SK-N-SH treated with all-trans-retinoic acid at 6 μM for 48 hours (cell line): Measurements from ENCODE around the gene EBP.
"Not testable (repeated sequence)": the region's sequence is repeated elsewhere in the genome, so short reads cannot be mapped to it uniquely, and the experiment has no call there.

Source experiments
- ATAC-seq: fragments of 200-7000 bp; cut with Tn5 transposase; 3 replicates; pipeline ENCODE4 v1.9.1; 2020; ENCODE audit warnings: mild to moderate bottlenecking, moderate library complexity
- ARNTL ChIP-seq: fragments of 450-650 bp; formaldehyde crosslinking; IDR thresholded peaks from 2 replicates; pipeline ENCODE4 v1.5.0; 2020; ENCODE audit warnings: low read depth, mild to moderate bottlenecking, moderate library complexity, borderline replicate concordance
- BACH2 ChIP-seq: fragments of 250-450 bp; sonication (Bioruptor Pico); IDR thresholded peaks from 2 replicates; pipeline ENCODE4 v1.9.0; 2021; ENCODE audit warnings: mild to moderate bottlenecking, borderline replicate concordance
- CSDC2 ChIP-seq: fragments of 250-450 bp; sonication (Bioruptor Pico); IDR thresholded peaks from 2 replicates; pipeline ENCODE4 v1.5.0; 2020; ENCODE audit warnings: mild to moderate bottlenecking, moderate library complexity
- ESRRG ChIP-seq: fragments of 250-450 bp; sonication (Bioruptor Pico); IDR thresholded peaks from 2 replicates; pipeline ENCODE4 v1.6.1; 2021; ENCODE audit warnings: mild to moderate bottlenecking
- GLIS3 ChIP-seq: fragments of 250-450 bp; sonication (Bioruptor Pico); IDR thresholded peaks from 2 replicates; pipeline ENCODE4 v1.5.0; 2020; ENCODE audit warnings: mild to moderate bottlenecking, moderate library complexity
- ISL1 ChIP-seq: fragments of 250-450 bp; sonication (Bioruptor Pico); IDR thresholded peaks from 2 replicates; pipeline ENCODE4 v2.1.2; 2022; ENCODE audit warnings: mild to moderate bottlenecking, moderate library complexity
- OSR1 ChIP-seq: fragments of 250-450 bp; sonication (Bioruptor Pico); IDR thresholded peaks from 2 replicates; pipeline ENCODE4 v1.8.0; 2022; ENCODE audit warnings: moderate library complexity, mild to moderate bottlenecking, inconsistent platforms
- PPARA ChIP-seq: fragments of 250-450 bp; sonication (Bioruptor Pico); IDR thresholded peaks from 2 replicates; pipeline ENCODE4 v1.5.0; 2020; ENCODE audit warnings: mild to moderate bottlenecking, borderline replicate concordance
- RARB ChIP-seq: fragments of 250-450 bp; sonication (Bioruptor Pico); IDR thresholded peaks from 2 replicates; pipeline ENCODE4 v1.8.0; 2021; ENCODE audit warnings: mild to moderate bottlenecking, moderate library complexity
- SNAI2 ChIP-seq: fragments of 250-450 bp; sonication (Bioruptor Pico); IDR thresholded peaks from 2 replicates; pipeline ENCODE4 v1.5.0; 2020; ENCODE audit warnings: mild to moderate bottlenecking, moderate library complexity
- TCF4 ChIP-seq: fragments of 250-450 bp; sonication (Bioruptor Pico); IDR thresholded peaks from 2 replicates; pipeline ENCODE4 v1.8.0; 2021; ENCODE audit warnings: mild to moderate bottlenecking, moderate library complexity, borderline replicate concordance
- TOX ChIP-seq: fragments of 250-450 bp; sonication (Bioruptor Pico); IDR thresholded peaks from 2 replicates; pipeline ENCODE4 v1.8.0; 2021; ENCODE audit warnings: mild to moderate bottlenecking, moderate library complexity, borderline replicate concordance
- ZC3H10 ChIP-seq: fragments of 250-450 bp; sonication (Bioruptor Pico); IDR thresholded peaks from 2 replicates; pipeline ENCODE4 v1.5.1; 2021; ENCODE audit warnings: mild to moderate bottlenecking, moderate library complexity
- ZFP3 ChIP-seq: fragments of 250-450 bp; sonication (Bioruptor Pico); IDR thresholded peaks from 2 replicates; pipeline ENCODE4 v1.5.0; 2020; ENCODE audit warnings: mild to moderate bottlenecking, moderate library complexity
- ZFP30 ChIP-seq: fragments of 450-650 bp; formaldehyde crosslinking; IDR thresholded peaks from 2 replicates; pipeline ENCODE4 v1.5.0; 2022; ENCODE audit warnings: mild to moderate bottlenecking, moderate library complexity
- ZNF565 ChIP-seq: fragments of 450-650 bp; formaldehyde crosslinking; conservative IDR thresholded peaks from 2 replicates; pipeline ENCODE4 v1.5.0; 2020; ENCODE audit warnings: low read depth, mild to moderate bottlenecking, moderate library complexity
- ZNF70 ChIP-seq: fragments of 450-650 bp; formaldehyde crosslinking; IDR thresholded peaks from 2 replicates; pipeline ENCODE4 v1.5.0; 2020; ENCODE audit warnings: mild to moderate bottlenecking, moderate library complexity
- ZNF8 ChIP-seq: fragments of 450-650 bp; formaldehyde crosslinking; IDR thresholded peaks from 2 replicates; pipeline ENCODE4 v1.5.0; 2020; ENCODE audit warnings: mild to moderate bottlenecking, moderate library complexity
- TF ChIP-seq, protein P1 (sequence below): fragments of 250-450 bp; sonication (Bioruptor Pico); IDR thresholded peaks from 2 replicates; pipeline ENCODE4 v1.5.1; 2021; ENCODE audit warnings: mild to moderate bottlenecking, moderate library complexity
- TF ChIP-seq, protein P2 (sequence below): fragments of 250-450 bp; sonication (Bioruptor Pico); IDR thresholded peaks from 2 replicates; pipeline ENCODE4 v1.5.0; 2020; ENCODE audit warnings: mild to moderate bottlenecking, moderate library complexity
- TF ChIP-seq, protein P3 (sequence below): fragments of 250-450 bp; sonication (Bioruptor Pico); IDR thresholded peaks from 2 replicates; pipeline ENCODE4 v1.5.1; 2020; ENCODE audit warnings: low read depth, mild to moderate bottlenecking, moderate library complexity
- TF ChIP-seq, protein P4 (sequence below): fragments of 250-450 bp; sonication (Bioruptor Pico); IDR thresholded peaks from 2 replicates; pipeline ENCODE4 v1.8.0; 2020; ENCODE audit warnings: mild to moderate bottlenecking, moderate library complexity, borderline replicate concordance
- TF ChIP-seq, protein P5 (sequence below): fragments of 250-450 bp; sonication (Bioruptor Pico); IDR thresholded peaks from 2 replicates; pipeline ENCODE4 v1.8.0; 2021; ENCODE audit warnings: low read depth, mild to moderate bottlenecking, moderate library complexity, borderline replicate concordance

The EBP gene

DNA sequence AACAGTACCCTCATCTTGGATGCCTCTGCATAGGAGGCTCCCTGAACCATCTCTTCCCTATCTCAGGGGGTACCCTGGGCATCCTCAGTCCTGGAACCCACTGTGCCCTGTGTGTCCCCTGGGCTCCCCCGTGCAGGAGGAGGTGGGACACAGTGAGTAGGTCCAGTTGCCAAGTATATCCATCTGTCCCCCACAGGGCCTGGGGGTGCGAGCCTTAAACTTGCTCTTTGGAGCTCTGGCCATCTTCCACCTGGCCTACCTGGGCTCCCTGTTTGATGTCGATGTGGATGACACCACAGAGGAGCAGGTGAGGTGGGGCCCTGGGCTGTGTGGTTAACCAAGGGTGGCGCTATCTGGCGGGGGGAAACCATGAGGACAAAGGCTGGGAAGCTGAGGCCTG, 4.6 kb upstream of the EBP start:
- ATAC-seq = no peak
- TF ChIP-seq ZNF565 (CRISPR knock-in tag) (no peak), ZNF70 (CRISPR knock-in tag) (no peak), ZFP3 (no peak), SNAI2 (CRISPR knock-in tag) (no peak), GLIS3 (CRISPR knock-in tag) (no peak), ZC3H10 (no peak), CSDC2 (CRISPR knock-in tag) (no peak), TCF4 (CRISPR knock-in tag) (no peak), ZFP30 (CRISPR knock-in tag) (no peak), TOX (CRISPR knock-in tag) (no peak), ISL1 (CRISPR knock-in tag) (no peak), ARNTL (CRISPR knock-in tag) (no peak), ESRRG (no peak), PPARA (no peak), RARB (no peak)
- TF ChIP-seq, protein P1, sequence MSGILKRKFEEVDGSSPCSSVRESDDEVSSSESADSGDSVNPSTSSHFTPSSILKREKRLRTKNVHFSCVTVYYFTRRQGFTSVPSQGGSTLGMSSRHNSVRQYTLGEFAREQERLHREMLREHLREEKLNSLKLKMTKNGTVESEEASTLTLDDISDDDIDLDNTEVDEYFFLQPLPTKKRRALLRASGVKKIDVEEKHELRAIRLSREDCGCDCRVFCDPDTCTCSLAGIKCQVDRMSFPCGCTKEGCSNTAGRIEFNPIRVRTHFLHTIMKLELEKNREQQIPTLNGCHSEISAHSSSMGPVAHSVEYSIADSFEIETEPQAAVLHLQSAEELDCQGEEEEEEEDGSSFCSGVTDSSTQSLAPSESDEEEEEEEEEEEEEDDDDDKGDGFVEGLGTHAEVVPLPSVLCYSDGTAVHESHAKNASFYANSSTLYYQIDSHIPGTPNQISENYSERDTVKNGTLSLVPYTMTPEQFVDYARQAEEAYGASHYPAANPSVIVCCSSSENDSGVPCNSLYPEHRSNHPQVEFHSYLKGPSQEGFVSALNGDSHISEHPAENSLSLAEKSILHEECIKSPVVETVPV (CRISPR knock-in tag) = no peak
- TF ChIP-seq, protein P2, sequence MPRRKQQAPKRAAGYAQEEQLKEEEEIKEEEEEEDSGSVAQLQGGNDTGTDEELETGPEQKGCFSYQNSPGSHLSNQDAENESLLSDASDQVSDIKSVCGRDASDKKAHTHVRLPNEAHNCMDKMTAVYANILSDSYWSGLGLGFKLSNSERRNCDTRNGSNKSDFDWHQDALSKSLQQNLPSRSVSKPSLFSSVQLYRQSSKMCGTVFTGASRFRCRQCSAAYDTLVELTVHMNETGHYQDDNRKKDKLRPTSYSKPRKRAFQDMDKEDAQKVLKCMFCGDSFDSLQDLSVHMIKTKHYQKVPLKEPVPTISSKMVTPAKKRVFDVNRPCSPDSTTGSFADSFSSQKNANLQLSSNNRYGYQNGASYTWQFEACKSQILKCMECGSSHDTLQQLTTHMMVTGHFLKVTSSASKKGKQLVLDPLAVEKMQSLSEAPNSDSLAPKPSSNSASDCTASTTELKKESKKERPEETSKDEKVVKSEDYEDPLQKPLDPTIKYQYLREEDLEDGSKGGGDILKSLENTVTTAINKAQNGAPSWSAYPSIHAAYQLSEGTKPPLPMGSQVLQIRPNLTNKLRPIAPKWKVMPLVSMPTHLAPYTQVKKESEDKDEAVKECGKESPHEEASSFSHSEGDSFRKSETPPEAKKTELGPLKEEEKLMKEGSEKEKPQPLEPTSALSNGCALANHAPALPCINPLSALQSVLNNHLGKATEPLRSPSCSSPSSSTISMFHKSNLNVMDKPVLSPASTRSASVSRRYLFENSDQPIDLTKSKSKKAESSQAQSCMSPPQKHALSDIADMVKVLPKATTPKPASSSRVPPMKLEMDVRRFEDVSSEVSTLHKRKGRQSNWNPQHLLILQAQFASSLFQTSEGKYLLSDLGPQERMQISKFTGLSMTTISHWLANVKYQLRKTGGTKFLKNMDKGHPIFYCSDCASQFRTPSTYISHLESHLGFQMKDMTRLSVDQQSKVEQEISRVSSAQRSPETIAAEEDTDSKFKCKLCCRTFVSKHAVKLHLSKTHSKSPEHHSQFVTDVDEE (CRISPR knock-in tag) = no peak
- TF ChIP-seq, protein P3, sequence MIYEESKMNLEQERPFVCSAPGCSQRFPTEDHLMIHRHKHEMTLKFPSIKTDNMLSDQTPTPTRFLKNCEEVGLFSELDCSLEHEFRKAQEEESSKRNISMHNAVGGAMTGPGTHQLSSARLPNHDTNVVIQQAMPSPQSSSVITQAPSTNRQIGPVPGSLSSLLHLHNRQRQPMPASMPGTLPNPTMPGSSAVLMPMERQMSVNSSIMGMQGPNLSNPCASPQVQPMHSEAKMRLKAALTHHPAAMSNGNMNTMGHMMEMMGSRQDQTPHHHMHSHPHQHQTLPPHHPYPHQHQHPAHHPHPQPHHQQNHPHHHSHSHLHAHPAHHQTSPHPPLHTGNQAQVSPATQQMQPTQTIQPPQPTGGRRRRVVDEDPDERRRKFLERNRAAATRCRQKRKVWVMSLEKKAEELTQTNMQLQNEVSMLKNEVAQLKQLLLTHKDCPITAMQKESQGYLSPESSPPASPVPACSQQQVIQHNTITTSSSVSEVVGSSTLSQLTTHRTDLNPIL = no peak
- TF ChIP-seq, protein P4, sequence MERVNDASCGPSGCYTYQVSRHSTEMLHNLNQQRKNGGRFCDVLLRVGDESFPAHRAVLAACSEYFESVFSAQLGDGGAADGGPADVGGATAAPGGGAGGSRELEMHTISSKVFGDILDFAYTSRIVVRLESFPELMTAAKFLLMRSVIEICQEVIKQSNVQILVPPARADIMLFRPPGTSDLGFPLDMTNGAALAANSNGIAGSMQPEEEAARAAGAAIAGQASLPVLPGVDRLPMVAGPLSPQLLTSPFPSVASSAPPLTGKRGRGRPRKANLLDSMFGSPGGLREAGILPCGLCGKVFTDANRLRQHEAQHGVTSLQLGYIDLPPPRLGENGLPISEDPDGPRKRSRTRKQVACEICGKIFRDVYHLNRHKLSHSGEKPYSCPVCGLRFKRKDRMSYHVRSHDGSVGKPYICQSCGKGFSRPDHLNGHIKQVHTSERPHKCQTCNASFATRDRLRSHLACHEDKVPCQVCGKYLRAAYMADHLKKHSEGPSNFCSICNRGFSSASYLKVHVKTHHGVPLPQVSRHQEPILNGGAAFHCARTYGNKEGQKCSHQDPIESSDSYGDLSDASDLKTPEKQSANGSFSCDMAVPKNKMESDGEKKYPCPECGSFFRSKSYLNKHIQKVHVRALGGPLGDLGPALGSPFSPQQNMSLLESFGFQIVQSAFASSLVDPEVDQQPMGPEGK (CRISPR knock-in tag) = no peak
- TF ChIP-seq, protein P5, sequence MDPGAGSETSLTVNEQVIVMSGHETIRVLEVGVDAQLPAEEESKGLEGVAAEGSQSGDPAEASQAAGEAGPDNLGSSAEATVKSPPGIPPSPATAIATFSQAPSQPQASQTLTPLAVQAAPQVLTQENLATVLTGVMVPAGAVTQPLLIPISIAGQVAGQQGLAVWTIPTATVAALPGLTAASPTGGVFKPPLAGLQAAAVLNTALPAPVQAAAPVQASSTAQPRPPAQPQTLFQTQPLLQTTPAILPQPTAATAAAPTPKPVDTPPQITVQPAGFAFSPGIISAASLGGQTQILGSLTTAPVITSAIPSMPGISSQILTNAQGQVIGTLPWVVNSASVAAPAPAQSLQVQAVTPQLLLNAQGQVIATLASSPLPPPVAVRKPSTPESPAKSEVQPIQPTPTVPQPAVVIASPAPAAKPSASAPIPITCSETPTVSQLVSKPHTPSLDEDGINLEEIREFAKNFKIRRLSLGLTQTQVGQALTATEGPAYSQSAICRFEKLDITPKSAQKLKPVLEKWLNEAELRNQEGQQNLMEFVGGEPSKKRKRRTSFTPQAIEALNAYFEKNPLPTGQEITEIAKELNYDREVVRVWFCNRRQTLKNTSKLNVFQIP (CRISPR knock-in tag) = no peak

DNA sequence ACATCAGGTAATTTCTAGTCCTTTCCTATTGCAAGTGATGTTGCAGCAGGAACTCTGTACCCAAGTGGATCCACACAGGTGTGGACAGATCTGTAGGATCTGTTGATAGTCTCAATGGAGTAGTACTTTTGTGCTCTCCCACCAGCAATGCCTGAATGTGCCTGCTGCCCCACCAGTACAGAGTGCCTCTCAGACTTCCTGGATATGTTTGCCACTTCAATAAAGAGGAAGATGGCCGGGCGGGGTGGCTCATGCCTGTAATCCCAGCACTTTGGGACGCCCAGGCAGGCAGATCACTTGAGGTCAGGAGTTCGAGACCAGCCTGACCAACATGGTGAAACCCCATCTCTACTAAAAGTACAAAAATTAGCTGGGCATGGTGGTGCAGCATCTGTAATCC, 2.1 kb upstream of the EBP start:
- not testable (repeated sequence) for ATAC-seq

DNA sequence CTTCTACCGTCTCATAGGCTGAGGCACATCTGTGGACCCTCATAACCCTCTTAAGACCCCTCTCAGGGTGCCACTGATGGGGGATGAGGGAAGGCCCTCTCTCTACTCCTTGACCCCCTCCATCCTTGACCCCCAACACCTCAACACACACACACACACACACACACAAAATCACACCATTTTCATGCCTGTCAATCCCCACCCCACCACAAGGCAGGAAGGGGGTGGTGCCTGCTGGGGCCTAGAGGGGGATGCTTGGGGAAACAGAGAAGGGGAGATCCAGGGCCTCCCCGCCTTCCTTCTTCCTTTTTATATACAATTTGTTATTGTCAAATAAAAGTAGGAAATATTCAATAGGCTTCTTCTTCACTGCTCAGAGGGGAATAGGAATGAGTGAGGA, 1.2 kb upstream of the EBP start:
- ATAC-seq = no peak
- no peak for TF ChIP-seq ESRRG
- TF ChIP-seq ZNF565 (CRISPR knock-in tag) = no peak
- TF ChIP-seq RARB = no peak
- TF ChIP-seq ZFP30 (CRISPR knock-in tag) = no peak
- TF ChIP-seq, protein P3 = no peak
- TF ChIP-seq, protein P5 (CRISPR knock-in tag) = no peak
- TF ChIP-seq, protein P1 (CRISPR knock-in tag) = no peak
- TF ChIP-seq ZNF8 (CRISPR knock-in tag) = no peak
- no peak for TF ChIP-seq GLIS3 (CRISPR knock-in tag)
- TF ChIP-seq ISL1 (CRISPR knock-in tag) = no peak
- no peak for TF ChIP-seq BACH2
- TF ChIP-seq OSR1 (CRISPR knock-in tag) = no peak
- no peak for TF ChIP-seq CSDC2 (CRISPR knock-in tag)
- no peak for TF ChIP-seq ZC3H10
- no peak for TF ChIP-seq PPARA
- no peak for TF ChIP-seq ZNF70 (CRISPR knock-in tag)
- TF ChIP-seq TCF4 (CRISPR knock-in tag) = no peak
- TF ChIP-seq SNAI2 (CRISPR knock-in tag) = no peak
